GM18907 (cell line): ENCODE data around the gene PDE6G.

Experiments
- ATAC-seq: cut with Tn5 transposase; IDR thresholded peaks from one replicate; pipeline ENCODE4 v1.9.1; 2021; ENCODE audit warnings: mild to moderate bottlenecking, moderate library complexity; ENCODE audit not compliant: unreplicated experiment

Gene PDE6G

DNA sequence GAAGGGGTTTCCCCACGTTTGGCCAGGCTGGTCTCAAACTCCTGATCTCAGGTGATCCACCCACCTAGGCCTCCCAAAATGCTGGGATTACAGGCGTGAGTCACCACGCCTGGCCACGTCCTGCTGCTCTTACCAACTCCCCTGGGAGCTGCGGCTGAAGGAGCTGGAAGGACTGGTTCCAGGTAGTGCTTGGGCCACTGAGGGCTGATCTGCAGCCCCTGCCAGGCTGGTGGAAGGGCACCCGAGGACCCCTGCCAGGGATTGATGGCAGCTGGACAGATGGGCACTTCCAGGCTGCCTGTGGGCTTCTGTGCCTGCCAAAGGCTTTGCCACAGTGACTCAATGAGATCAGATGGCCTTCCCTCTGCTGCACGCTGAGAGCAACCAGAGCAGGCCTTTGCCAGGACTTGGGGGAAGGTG, 7.7 kb upstream of the PDE6G start:
- no peak for ATAC-seq

DNA sequence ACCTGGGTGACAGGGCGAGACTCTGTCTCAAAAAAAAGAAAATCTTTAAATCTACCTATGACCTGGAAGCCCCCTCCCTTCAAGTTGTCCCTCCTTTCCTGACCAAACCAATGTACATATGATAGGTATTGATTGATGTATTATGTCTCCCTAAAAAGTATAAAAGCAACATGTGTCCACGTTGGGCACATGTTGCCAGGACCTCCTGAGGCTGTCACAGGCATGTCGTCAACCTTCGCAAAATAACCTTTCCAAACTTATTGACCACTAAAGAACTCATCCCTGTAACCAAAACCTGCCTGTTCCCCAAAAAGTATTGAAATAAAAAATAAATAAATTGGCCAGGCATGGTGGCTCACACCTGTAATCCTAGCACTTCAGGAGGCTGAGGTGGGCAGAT, 5.7 kb upstream of the PDE6G start:
- ATAC-seq: no peak

DNA sequence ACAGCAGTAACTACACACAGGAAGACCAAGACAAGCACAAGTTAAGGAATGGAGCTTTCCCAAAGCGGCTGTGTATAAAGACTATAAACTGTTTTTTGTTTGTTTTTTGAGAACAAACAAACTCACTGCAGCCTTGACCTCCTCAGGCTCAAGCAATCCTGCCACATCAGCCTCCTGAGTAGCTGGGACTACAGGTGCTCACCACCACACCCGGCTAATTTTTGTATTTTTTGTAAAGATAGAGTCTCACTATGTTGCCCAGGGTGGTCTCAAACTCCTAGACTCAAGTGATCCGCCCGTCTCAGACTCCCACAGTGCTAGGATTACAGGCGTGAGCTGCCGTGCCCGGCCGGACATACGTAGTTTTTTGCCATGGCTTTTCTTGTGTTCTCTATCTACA, 4.1 kb upstream of the PDE6G start:
- ATAC-seq: no peak

DNA sequence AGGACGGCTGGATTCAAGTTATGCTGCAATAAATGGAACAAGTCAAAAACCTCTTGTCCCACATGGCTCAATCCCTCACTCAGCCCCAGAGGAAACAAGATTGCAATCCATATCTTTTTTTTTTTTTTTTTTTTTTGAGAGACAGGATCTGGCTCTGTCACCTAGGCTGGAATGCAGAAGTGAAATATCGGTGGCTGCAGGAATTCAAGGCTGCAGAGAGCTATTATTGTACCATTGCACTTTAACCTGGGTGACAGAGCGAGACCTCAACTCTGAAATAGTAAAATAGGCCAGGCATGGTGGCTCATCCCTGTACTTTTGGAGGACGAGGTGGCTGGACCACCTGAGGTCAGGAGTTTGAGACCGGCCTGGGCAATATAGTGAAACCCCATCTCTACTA, 2.7 kb upstream of the PDE6G start:
- ATAC-seq: no peak

DNA sequence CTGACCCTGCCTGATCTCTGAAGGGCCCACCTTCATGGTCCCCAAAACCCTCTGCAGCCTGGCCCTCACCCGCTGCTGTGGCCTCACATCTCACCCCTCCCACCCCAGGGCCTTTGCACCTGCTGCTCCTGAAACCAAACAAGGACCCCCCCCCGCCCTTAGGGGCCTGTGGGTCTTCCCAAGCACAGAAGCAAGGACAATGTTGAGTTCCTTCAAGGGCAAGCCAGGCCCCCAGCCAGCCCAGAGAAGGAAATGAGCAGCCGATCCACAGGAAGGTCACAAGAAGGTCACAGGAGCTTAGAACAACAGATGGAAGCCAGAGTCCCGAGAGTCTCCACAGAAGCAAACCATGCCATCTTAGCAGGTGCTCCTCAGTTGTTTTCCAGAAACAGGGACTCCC, 493 bp upstream of the PDE6G start:
- ATAC-seq: no peak

GRCh38 chr17:81655378-81656117, 794 bp downstream of the PDE6G start:
- ATAC-seq: no peak

DNA sequence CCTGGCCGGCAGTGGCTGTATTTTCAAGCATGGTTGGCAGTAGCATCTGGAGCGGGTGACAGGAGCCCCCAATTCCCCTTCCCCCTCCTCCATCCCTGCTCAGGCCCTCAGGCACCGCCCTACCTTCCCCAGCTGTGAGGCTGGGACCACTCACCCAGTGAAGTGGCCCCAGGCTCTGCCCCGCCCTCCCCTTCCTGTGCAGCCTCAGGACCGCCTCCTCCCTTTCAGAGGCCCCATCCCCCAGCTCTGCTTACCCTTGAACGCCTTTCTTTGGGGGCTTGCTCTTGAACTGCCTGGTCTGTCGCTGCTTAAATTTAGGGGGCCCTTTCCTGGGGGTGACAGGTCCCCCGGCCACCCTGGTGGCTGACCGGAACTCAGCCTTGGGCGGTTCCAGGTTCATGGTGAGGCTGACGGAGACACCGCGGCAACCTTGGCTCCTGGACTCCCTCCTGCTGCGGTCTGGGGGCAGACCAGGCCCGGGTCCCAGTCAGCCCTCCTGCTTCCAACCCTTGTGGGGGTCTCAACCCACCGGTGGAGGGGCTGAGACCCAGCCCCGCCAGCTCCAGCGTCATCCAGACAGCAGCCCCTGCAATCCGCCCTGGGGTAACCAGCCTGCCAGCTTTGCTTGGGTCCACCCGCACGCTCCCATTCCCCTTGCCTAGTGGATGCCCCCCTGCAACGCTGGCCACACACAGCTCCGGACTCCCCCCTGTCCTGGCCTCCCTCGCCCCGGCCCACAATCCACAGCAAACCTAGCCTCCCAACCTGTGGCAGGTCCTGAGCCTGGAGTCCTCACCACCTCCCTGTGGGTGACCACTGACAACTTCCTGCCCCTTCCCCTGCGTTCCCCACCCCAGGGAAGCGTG, 3.2 kb downstream of the PDE6G start:
- no peak for ATAC-seq

- ATAC-seq: no peak
Measured at GRCh38 chr17:81651692-81652091, 4.7 kb downstream of the PDE6G start.

DNA sequence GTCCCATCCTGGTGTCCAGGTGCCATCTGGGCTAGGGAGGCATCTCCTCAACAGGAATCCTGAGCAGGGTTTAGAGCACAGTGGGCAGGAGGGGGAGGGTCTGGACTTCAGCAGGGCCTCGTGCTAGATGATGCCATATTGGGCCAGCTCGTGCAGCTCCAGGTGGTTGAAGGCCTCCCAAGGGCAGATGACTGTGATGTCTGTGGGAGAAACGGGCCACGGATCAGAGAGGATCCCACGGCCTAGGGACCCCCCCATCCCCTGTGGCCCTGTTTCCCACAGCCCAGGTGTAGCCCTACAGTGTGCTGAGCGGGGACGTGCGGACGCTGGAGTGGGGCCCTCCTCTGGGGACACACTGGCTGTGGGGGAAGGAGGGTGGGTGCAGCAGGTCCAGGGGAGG, 5.4 kb downstream of the PDE6G start:
- no peak for ATAC-seq

DNA sequence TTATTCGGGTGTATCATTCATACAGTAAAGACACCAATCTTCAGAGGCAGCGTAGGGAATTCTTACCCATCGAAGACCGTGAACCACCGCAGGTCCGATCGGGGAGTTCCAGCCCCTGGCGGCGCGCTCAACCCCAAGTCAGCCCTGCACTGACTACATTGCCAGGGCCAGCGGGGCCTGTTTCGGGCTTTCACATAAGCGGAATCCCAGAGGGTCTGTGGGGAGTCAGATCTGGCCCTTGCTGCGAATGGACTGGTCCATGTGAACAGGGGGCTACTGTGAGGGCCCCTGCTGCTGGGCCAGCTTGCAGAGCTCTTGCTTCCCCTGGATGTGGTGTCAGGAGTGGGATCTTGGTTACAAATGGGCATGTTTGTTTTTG, 7.6 kb downstream of the PDE6G start:
- ATAC-seq: no peak

GRCh38 chr17:81648013-81648706, 8.2 kb downstream of the PDE6G start:
- no peak for ATAC-seq

DNA sequence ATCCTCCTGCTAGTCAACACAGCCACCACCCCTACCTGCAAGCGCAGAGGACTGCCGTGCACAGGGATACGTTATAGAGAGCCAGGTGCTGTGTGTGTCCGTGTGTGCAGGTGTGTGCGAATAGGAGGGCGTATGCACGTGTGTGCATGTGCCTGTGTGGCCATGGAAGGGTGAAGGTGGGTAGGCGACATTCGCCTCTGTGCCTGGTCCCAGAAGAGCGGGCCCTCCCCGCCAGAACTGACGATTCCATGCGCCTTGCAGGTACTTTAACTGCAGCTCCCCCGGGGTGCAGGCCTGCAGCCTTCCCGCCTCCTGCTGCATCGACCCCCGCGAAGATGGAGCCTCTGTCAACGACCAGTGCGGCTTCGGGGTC, 8.7 kb downstream of the PDE6G start:
- ATAC-seq: no peak

DNA sequence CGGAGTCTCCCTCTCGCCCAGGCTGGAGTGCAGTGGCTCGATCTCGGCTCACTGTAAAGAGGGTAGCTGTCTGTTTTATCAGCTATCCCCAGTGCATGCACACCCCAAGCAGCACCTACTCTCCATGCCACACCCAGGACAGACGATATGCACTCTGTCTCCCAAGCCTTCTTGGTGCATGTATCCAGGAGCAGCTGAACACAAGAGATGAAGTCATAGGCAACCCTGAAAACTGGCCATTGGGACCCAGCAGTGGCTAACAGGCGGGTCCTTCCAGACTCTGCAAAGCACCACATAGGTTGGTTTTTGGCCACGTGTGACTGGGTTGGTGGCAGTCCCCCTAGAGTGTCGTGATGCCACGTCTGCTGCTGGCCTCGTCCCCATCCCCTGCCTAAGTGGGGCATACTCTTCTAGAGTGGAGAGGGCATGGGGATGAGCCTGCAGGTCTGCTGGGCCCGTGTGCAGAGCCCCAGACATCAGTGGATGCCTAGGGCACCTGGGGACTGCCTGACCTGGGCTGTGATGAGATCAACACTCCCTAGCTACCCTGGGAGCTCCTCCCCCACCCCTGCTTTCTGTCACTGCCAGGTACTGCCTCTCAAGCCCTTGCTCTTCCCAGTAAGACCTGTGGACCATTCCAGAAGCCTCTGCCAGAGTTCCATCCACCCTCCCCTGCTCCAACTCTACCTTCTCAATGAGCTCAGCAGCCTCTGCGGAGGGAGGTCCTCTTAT, 9.3 kb downstream of the PDE6G start:
- no peak for ATAC-seq

DNA sequence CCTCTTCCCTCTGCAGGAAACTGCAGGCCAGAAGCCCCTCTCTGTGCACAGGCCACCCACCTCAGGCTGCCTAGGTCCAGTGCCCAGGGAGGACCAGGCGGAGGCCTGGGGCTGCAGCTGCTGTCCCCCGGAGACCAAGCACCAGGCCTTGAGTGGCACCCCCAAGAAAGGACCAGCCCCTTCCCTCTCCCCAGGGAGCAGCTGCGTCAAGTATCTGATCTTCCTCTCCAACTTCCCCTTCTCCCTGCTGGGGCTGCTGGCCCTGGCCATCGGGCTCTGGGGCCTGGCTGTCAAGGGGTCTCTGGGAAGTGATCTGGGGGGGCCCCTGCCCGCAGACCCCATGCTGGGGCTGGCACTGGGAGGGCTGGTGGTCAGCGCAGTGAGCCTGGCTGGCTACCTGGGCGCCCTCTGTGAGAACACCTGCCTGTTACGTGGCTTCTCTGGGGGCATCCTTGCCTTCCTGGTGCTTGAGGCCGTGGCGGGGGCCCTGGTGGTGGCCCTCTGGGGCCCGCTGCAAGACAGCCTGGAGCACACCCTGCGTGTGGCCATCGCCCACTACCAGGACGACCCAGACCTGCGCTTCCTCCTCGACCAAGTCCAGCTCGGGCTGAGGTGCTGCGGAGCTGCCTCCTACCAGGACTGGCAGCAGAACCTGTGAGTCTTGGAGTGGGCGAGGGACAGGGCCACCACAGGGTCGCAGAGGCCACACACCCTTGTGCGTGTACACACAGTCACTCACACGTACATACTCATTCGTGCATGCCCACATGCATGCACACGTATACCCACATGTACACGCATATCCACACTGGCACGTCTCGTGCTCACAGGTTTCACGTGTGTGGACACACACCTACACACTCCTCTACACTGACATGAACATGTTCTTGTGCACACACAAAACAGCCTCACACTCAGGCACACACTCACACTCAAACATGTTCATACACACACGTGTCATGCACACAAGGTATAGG, 11.1 kb downstream of the PDE6G start:
- ATAC-seq: no peak

GRCh38 chr17:81644496-81644895, 11.8 kb downstream of the PDE6G start:
- ATAC-seq: no peak

DNA sequence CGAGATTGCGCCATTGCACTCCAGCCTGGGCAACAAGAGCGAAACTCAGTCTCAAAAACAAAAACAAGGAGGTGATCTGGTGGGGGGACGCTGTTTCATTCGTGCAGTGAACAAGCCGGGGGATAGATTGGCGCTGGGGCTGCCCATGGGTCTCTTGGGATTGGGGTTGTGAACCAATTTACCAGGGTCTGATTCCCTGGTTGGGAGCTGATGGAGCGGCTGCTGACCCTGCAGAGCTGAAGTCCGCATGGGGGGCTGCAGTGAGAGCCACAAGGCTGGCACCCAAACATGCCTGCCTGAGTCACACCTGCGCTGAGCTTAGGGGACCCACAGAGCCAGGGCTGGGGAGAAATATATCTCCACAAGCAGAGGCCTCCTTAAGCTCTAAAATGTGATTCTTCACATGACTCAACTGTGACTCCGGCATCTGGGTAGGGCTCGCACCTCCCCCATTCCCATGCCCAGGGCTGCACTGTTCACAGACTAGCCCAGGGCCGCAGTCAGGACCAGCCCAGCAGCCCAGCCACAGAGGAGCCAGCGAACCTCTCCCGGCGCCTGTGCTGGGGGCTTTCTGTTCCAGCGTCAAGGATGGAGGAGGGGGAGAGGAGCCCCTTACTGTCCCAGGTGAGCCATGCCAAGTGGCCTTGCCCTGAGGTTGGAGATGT, 14.4 kb downstream of the PDE6G start:
- ATAC-seq: no peak

DNA sequence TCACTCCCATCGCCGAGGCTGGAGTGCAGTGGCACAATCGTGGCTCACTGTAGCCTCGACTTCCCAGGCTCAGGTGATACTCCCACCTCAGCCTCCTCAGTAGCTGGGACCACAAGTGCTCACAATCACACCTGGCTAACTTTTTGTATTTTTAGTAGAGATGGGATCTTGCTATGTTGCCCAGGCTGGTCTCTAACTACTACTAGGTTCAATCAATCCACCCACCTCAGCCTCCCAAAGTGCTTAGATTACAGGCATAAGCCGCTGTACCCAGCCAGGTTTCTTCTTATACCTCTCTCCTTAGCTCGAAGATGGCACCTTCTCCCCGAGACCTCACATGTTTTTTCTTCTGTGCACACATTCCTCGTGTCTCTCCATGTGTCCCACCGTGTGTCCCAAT, 16.3 kb downstream of the PDE6G start:
- no peak for ATAC-seq

GRCh38 chr17:81638683-81639082, 17.7 kb downstream of the PDE6G start:
- ATAC-seq: no peak

DNA sequence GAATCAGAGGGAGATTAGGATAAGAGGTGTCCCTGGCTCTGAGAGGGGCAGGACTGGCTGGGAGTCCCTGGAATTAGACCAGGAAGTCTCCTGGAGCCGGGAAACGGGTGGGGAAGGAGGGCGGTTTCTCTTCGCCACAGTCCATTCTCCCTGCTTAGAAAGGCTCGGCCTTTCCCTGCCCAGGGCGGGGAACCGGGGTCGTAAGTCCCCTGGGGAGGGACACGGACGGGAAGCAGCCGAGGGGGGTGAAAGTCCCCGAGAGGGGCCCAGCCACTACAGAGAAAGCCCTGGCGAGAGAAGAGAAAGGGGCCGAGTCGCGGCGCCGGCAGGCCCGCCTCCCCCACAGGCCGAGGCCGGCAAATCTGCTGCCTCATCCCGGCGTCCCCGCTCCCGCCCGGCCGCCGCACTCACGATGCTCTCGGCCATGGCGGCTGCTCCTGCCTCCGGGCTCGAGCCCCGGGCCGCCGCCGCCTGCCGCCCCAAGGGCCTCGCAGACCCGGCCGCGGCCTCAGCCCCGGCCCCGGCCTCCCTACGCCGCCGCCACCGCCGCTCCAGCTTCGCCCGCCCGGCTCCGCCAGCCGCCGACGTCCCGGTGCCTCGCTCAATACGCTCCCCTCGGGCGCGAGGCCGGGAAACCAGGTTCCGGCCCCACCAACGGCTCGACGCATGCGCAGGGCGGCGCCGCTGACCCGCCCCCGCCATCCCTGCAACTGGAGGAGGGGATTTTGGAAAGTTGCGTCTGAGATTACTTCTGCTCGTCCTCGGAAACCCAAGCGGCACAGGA, 19.6 kb downstream of the PDE6G start, which contains the start of the genes NPLOC4 and TSPAN10:
NPLOC4 (minus strand) TSS at position 608 of the 784 bp plus-strand sequence; CDS start at position 426, 182 bp downstream.
TSPAN10 (plus strand) TSS at position 692 of the 784 bp plus-strand sequence. CDS start 5,217 bp downstream, outside the sequence.
- peak; percentile 83 for ATAC-seq
